ENCODE results near the gene NDNF. TPM values are rescaled to one million over a fixed set of nuclear protein-coding genes. Genes with fewer than 3 reads are reported as not detected.
A peak's percentile ranks its signal among the peaks of the same experiment; 100 is the strongest.

NDNF gene
- total RNA-seq, 2 donors from 2014 or later = 2.0 to 4.6 TPM

GRCh38 chr4:121073672-121074381, 1.5 kb upstream of the NDNF start:
- DNase-seq (ENCODE audit: low spot score) = no peak
- intact Hi-C loops (cut with DNase I) = no loop called here

GRCh38 chr4:121073004-121073435, 685 bp upstream of the NDNF start:
- intact Hi-C loops (cut with DNase I) = no loop called here
- DNase-seq (ENCODE audit: low spot score) = no peak

- intact Hi-C loops (cut with DNase I) = no loop called here
- no peak for DNase-seq (ENCODE audit: low spot score)
These were observed 603 bp downstream of the NDNF start for GRCh38 chr4:121071640-121072223.

- intact Hi-C loops (cut with DNase I) = no loop called here
- peak; percentile 79 for DNase-seq (ENCODE audit: low spot score)
These were observed 1.4 kb downstream of the NDNF start for GRCh38 chr4:121070696-121071639.

- intact Hi-C loops (cut with DNase I) = no loop called here
- no peak for DNase-seq (ENCODE audit: low spot score)
These were observed 2.1 kb downstream of the NDNF start for GRCh38 chr4:121070274-121070673.

GRCh38 chr4:121069430-121069829, 2.9 kb downstream of the NDNF start:
- no peak for DNase-seq (ENCODE audit: low spot score)

GRCh38 chr4:121064482-121064881, 7.9 kb downstream of the NDNF start:
- DNase-seq (ENCODE audit: low spot score) = no peak
- intact Hi-C loops (cut with DNase I) = no loop called here

More at GRCh38 chr4:121069430-121069829, 2.9 kb downstream of the NDNF start:
- intact Hi-C loops (cut with DNase I) = no loop called here

- no peak for DNase-seq (ENCODE audit: low spot score)
- intact Hi-C loops (cut with DNase I) = no loop called here
These were observed 9.8 kb downstream of the NDNF start for GRCh38 chr4:121062521-121062920.

- DNase-seq (ENCODE audit: low spot score) = no peak
- intact Hi-C loops (cut with DNase I) = no loop called here
These were observed 10.5 kb downstream of the NDNF start for GRCh38 chr4:121061861-121062260.

- intact Hi-C loops (cut with DNase I) = no loop called here
- DNase-seq (ENCODE audit: low spot score) = no peak
These were observed 11.1 kb downstream of the NDNF start for GRCh38 chr4:121061215-121061614.

GRCh38 chr4:121057466-121057922, 14.8 kb downstream of the NDNF start:
- intact Hi-C loops (cut with DNase I) = no loop called here
- no peak for DNase-seq (ENCODE audit: low spot score)

- intact Hi-C loops (cut with DNase I) = no loop called here
- DNase-seq (ENCODE audit: low spot score) = no peak
These were observed 16.3 kb downstream of the NDNF start for GRCh38 chr4:121056066-121056465.

- no peak for DNase-seq (ENCODE audit: low spot score)
- intact Hi-C loops (cut with DNase I) = no loop called here
These were observed 18.0 kb downstream of the NDNF start for GRCh38 chr4:121054373-121054772.

GRCh38 chr4:121053601-121054143, 18.7 kb downstream of the NDNF start:
- intact Hi-C loops (cut with DNase I) = no loop called here
- no peak for DNase-seq (ENCODE audit: low spot score)

- intact Hi-C loops (cut with DNase I) = no loop called here
- DNase-seq (ENCODE audit: low spot score) = no peak
These were observed 22.0 kb downstream of the NDNF start for GRCh38 chr4:121050300-121050699.

- intact Hi-C loops (cut with DNase I) = no loop called here
- DNase-seq (ENCODE audit: low spot score) = no peak
These were observed 23.2 kb downstream of the NDNF start for GRCh38 chr4:121049072-121049599.

- intact Hi-C loops (cut with DNase I) = no loop called here
- DNase-seq (ENCODE audit: low spot score) = no peak
These were observed 24.2 kb downstream of the NDNF start for GRCh38 chr4:121048165-121048564.

GRCh38 chr4:121041307-121042090, 30.8 kb downstream of the NDNF start:
- intact Hi-C loops (cut with DNase I) = no loop called here
- DNase-seq (ENCODE audit: low spot score) = no peak

GRCh38 chr4:121034017-121034416, 38.3 kb downstream of the NDNF start:
- intact Hi-C loops (cut with DNase I) = no loop called here
- DNase-seq (ENCODE audit: low spot score) = no peak

Measured in posterior vena cava (tissue), 2 donors.